Measurements from ENCODE around the gene ZCCHC14. TPM values are rescaled to one million over a fixed set of nuclear protein-coding genes. Genes with fewer than 3 reads are reported as not detected.

Gene ZCCHC14
- total RNA-seq, 1 experiment from 2014 or later, result 27.7 TPM

DNA sequence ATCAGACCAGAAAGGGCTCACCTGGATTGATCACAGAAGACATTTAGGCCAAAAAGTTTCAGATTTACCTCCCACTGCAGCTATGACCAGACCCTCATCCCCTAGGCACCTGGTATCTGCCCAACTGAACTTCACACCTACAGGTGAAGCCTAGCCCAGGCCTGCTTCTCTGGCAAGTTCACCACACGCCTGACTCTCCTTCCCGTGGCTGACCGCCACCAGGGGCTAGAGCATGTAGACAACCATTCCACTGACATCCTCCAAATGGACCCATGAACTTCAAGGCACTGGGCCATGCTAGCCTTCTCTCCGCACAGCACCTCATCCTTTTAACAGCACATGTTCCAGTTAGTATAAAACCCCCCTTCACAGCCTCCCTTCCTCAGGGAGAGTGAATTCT, 18.8 kb downstream of the ZCCHC14 start:
- peak overlapping the region in 2 of 3 experiments; percentile 44 to 83; a peak in 2 of 7 replicates for H3K27ac Mint-ChIP-seq

More for the DNA sequence above, 18.8 kb downstream of the ZCCHC14 start:
- Histone ChIP-seq H4K20me1 (ENCODE audit: control insufficient read depth, insufficient read depth, insufficient read length) (no peaks in the 10 kb centered on the region), H3K9ac (ENCODE audit: extremely low read depth, insufficient read length, low read length) (no peak overlapping the region), H3K9me3 (ENCODE audit: control insufficient read depth, low read depth, low read length) (no peaks in the 10 kb centered on the region), H2BK15ac (ENCODE audit: low read depth, low read length) (no peak overlapping the region), H2BK5ac (ENCODE audit: insufficient read length, low read length) (no peak overlapping the region), H3K4ac (ENCODE audit: low read depth, low read length) (no peak overlapping the region), H3K23ac (ENCODE audit: insufficient read length, low read depth, low read length) (no peak overlapping the region), H3T11ph (ENCODE audit: low read length) (no peak overlapping the region), H4K8ac (replicated peaks; ENCODE audit: insufficient read length, low read depth, low read length) (no peak overlapping the region), H3K56ac (ENCODE audit: insufficient read length, low read depth, low read length) (no peak overlapping the region), H4K5ac (ENCODE audit: insufficient read length, low read depth, low read length) (no peak overlapping the region), H3K4me2 (ENCODE audit: insufficient read depth, insufficient read length, low read length) (no peak overlapping the region), H3K27ac (ENCODE audit: insufficient read length, low read depth, low read length) (no peak overlapping the region), H3K23me2 (ENCODE audit: insufficient read length, low read depth, low read length, poor library complexity, severe bottlenecking) (no peaks in the 10 kb centered on the region), H4K91ac (ENCODE audit: insufficient read length, low read depth, low read length) (no peak overlapping the region), H3K4me1 (ENCODE audit: insufficient read depth, low read length) (no peaks in the 10 kb centered on the region), H2AK5ac (ENCODE audit: insufficient read length, low read length) (no peak overlapping the region), H3K79me2 (ENCODE audit: insufficient read depth, low read length) (peaks cover 10% of the 10 kb centered on the region; the same call in 1 of the 2 replicates), H2BK12ac (ENCODE audit: insufficient read length, low read depth, low read length) (no peak overlapping the region), H3K79me1 (ENCODE audit: insufficient read depth, low read depth, low read length, poor library complexity, severe bottlenecking) (peaks cover 6% of the 10 kb centered on the region), H3K27me3 (ENCODE audit: insufficient read depth, low read length) (no peaks in the 10 kb centered on the region), H2BK120ac (ENCODE audit: low read depth, low read length, poor library complexity, severe bottlenecking) (no peak overlapping the region), H3K18ac (ENCODE audit: insufficient read length, low read depth, low read length) (no peak overlapping the region), H3K14ac (ENCODE audit: insufficient read depth, low read length) (no peak overlapping the region), H2AFZ (ENCODE audit: low read length) (no peak overlapping the region), H2BK20ac (ENCODE audit: low read depth, low read length, poor library complexity, severe bottlenecking) (no peak overlapping the region)
- Mint-ChIP-seq H3K27me3 (ENCODE audit: low read depth) (no peaks in the 10 kb centered on the region), H3K4me3 (no peak overlapping the region), H3K4me1 (peaks cover 12 to 23% of the 10 kb centered on the region in 2 experiments), H3K36me3 (ENCODE audit: insufficient read depth in 1 of 3, low read depth in 3 of 3) (peaks cover 0 to 6% (median 2%) of the 10 kb centered on the region in 3 experiments; a peak in 1 of 7 replicates), H3K9me3 (no peaks in the 10 kb centered on the region)
- no peak for DNase-seq
- WGBS (ENCODE audit: extremely low coverage, insufficient read length, low lambda C conversion rate), result no CpG with 5 or more reads among the region's 4 CpGs
- TF ChIP-seq, protein P1, sequence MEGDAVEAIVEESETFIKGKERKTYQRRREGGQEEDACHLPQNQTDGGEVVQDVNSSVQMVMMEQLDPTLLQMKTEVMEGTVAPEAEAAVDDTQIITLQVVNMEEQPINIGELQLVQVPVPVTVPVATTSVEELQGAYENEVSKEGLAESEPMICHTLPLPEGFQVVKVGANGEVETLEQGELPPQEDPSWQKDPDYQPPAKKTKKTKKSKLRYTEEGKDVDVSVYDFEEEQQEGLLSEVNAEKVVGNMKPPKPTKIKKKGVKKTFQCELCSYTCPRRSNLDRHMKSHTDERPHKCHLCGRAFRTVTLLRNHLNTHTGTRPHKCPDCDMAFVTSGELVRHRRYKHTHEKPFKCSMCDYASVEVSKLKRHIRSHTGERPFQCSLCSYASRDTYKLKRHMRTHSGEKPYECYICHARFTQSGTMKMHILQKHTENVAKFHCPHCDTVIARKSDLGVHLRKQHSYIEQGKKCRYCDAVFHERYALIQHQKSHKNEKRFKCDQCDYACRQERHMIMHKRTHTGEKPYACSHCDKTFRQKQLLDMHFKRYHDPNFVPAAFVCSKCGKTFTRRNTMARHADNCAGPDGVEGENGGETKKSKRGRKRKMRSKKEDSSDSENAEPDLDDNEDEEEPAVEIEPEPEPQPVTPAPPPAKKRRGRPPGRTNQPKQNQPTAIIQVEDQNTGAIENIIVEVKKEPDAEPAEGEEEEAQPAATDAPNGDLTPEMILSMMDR (conservative IDR thresholded peaks at IDR 0.05), result no peak
